Subcutaneous abdominal adipose tissue (tissue), 5 donors: ENCODE data around the gene CBR3.

ENCODE experiments used
- H3K27ac ChIP-seq: one replicate; pipeline ENCODE4 v1.7.0; 2013; ENCODE audit warnings: low read depth, mild to moderate bottlenecking, inconsistent platforms, low read length, moderate library complexity
- H3K27me3 ChIP-seq, 5 donors: one replicate each; pipeline ENCODE4 v1.7.0; 2013; ENCODE audit warnings: low read length in 5 of 5, inconsistent platforms in 1 of 5; ENCODE audit not compliant: control insufficient read depth in 5 of 5, insufficient read depth in 4 of 5
- H3K36me3 ChIP-seq, 5 donors: one replicate each; pipeline ENCODE4 v1.7.0; 2013; ENCODE audit warnings: low read length in 5 of 5; ENCODE audit not compliant: control insufficient read depth in 5 of 5, insufficient read depth in 5 of 5
- H3K4me1 ChIP-seq, 5 donors: one replicate each; pipeline ENCODE4 v1.7.0; 2013; ENCODE audit warnings: low read length in 5 of 5, mild to moderate bottlenecking in 3 of 5, moderate library complexity in 1 of 5; ENCODE audit not compliant: control insufficient read depth in 5 of 5, insufficient read depth in 5 of 5
- H3K4me3 ChIP-seq, 5 donors: one replicate each; pipeline ENCODE4 v1.7.0; 2013; ENCODE audit warnings: low read length in 5 of 5, low read depth in 1 of 5
- H3K9ac ChIP-seq, 5 donors: one replicate each; pipeline ENCODE4 v1.7.0; 2013; ENCODE audit warnings: low read length in 5 of 5, mild to moderate bottlenecking in 4 of 5, moderate library complexity in 3 of 5
- H3K9me3 ChIP-seq, 5 donors: one replicate each; pipeline ENCODE4 v1.7.0; 2013; ENCODE audit warnings: low read length in 5 of 5; ENCODE audit not compliant: control insufficient read depth in 5 of 5
- donor health status: healthy.
- donor health status: healthy.
- donor health status: healthy.
- donor health status: healthy.
- donor health status: healthy.

CBR3 gene

DNA sequence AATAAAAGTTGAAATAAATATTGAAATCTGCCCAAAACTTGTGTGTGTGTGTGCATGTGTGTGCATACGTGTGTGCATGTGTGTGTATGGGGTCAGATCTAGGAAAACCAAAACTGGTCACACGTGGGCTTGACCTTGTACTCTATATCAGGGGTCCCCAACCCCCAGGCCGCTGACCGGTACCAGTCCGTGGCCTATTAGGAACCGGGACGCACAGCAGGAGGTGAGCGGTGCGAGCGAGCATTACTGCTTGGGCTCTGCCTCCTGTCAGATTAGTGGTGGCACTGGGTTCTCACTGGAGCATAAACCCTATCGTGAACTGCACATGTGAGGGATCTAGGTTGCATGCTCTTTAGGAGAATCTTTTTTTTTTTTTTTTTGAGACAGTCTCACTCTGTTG, 30.5 kb downstream of the CBR3 start:
- Histone ChIP-seq H3K9me3 (no peaks in the 10 kb centered on the region), H3K27ac (no peak overlapping the region), H3K4me3 (no peak overlapping the region), H3K4me1 (peaks cover 0 to 10% (median 3%) of the 10 kb centered on the region in 5 donors), H3K9ac (no peak overlapping the region), H3K36me3 (peaks cover 0 to 22% (median 16%) of the 10 kb centered on the region in 5 donors), H3K27me3 (no peaks in the 10 kb centered on the region)

DNA sequence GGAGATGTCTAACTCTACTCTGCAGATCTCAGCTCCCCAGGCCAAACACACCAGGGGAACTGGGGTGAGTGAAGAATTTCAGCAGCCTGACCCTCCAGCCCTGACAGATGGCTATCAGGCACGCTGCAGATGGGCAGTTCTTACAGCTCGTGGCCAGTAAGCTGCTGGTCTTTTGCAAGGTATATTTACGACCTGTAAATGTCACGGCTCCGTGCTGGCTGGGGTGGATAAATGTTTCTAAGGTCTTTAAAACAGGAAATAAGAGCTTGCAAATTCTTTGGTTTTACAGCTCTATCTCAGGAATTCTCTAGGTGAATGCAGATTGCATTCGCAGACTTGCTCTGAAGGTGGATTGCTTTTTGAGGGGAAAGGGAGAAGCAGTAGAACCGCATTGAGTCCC, 31.8 kb downstream of the CBR3 start:
- peaks cover 0 to 25% (median 19%) of the 10 kb centered on the region in 5 donors for H3K36me3 ChIP-seq

GRCh38 chr21:36167541-36167940, 32.7 kb downstream of the CBR3 start:
- Histone ChIP-seq H3K27me3 (no peaks in the 10 kb centered on the region), H3K9ac (no peak overlapping the region), H3K4me3 (no peak overlapping the region), H3K27ac (no peak overlapping the region), H3K36me3 (peaks cover 0 to 25% (median 19%) of the 10 kb centered on the region in 5 donors), H3K4me1 (peaks cover 0 to 20% (median 6%) of the 10 kb centered on the region in 5 donors), H3K9me3 (no peaks in the 10 kb centered on the region)

More for the DNA sequence above, 31.8 kb downstream of the CBR3 start:
- Histone ChIP-seq H3K27ac (no peak overlapping the region), H3K4me1 (peaks cover 0 to 14% (median 6%) of the 10 kb centered on the region in 5 donors), H3K9ac (no peak overlapping the region), H3K4me3 (no peak overlapping the region), H3K9me3 (no peaks in the 10 kb centered on the region), H3K27me3 (no peaks in the 10 kb centered on the region)

- H3K4me1 ChIP-seq = peaks cover 0 to 16% (median 0%) of the 10 kb centered on the region in 5 donors
- H3K27me3 ChIP-seq = no peaks in the 10 kb centered on the region
- H3K4me3 ChIP-seq = no peak overlapping the region
- H3K9me3 ChIP-seq = no peaks in the 10 kb centered on the region
- H3K36me3 ChIP-seq = peaks cover 0 to 25% (median 19%) of the 10 kb centered on the region in 5 donors
- no peak overlapping the region for H3K27ac ChIP-seq
- no peak overlapping the region for H3K9ac ChIP-seq
Observed at GRCh38 chr21:36169470-36170128, 34.7 kb downstream of the CBR3 start.

DNA sequence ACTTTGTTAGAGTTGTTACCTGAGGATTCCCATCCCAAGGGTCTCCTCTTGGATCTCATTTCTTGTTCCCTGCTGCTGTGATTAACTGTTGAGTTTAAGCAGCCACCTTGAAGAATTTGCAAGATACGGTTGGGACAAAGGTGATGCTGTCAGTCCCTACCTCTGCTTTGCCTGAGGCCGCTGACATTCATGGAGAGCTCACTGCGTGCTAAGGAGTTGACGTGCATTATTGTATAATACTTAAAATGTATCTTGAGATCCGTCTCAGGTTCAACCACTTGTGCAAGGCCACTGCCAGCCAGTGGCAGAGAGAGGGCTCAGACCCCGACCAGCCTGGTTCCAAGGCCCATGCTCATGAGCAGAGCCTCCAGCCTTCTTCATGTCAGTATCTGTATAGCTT, 35.9 kb downstream of the CBR3 start:
- H3K4me1 ChIP-seq = peaks cover 0 to 16% (median 0%) of the 10 kb centered on the region in 5 donors
- no peaks in the 10 kb centered on the region for H3K9me3 ChIP-seq
- H3K9ac ChIP-seq = no peak overlapping the region
- no peak overlapping the region for H3K27ac ChIP-seq
- no peaks in the 10 kb centered on the region for H3K27me3 ChIP-seq
- peaks cover 0 to 22% (median 19%) of the 10 kb centered on the region in 5 donors for H3K36me3 ChIP-seq
- no peak overlapping the region for H3K4me3 ChIP-seq

DNA sequence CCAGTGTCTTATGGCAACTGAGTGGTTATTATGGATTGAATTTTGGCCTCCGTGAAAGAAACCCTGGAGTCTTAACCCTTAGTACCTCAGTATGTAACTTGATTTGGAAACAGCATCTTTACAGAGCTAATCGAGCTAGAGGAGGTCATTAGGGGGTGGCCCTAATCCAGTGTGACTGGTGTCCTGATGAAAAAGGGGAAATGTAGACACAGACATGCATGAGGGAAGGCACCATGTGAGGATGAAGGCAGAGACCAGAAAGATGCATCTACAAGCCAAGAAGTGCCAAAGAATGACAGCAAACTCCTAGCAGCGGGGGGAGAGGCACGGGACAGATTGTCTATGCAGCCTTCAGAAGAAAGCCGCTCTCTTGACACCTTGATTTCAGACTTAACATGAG, 36.5 kb downstream of the CBR3 start:
- H3K9me3 ChIP-seq = no peaks in the 10 kb centered on the region
- H3K27ac ChIP-seq = no peak overlapping the region
- no peaks in the 10 kb centered on the region for H3K27me3 ChIP-seq
- H3K9ac ChIP-seq = no peak overlapping the region
- H3K4me3 ChIP-seq = no peak overlapping the region
- peaks cover 0 to 22% (median 19%) of the 10 kb centered on the region in 5 donors for H3K36me3 ChIP-seq
- peaks cover 0 to 16% (median 0%) of the 10 kb centered on the region in 5 donors for H3K4me1 ChIP-seq

DNA sequence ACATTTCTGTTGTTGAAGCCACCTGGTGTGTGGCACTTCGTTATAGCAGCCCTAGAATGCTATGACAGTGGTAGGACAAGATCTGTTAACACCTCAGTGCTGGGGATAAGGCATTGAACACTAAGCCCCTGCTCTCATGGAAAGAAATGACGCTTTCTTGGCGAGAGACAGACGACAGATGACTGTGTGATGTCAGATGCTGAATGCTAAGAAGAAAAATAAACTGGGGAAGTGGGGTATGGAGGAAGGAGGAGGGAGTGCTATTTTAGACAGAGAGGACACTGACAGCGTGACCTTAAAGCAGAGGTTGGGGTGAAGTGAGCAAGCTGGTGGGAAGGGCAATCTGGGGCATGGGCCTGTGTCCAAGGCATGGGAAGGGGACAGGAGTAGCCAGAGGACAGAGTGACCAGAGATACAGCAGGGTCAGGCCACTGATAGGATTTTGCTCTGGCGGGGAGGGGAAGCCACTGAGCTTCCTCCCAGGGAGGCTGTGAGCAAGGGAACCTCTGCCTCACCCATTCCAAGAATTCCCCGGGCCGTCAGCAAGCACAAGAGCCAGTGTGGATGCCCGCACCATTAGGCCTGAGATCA, 37.0 kb downstream of the CBR3 start:
- peaks cover 0 to 16% (median 0%) of the 10 kb centered on the region in 5 donors for H3K4me1 ChIP-seq
- H3K27me3 ChIP-seq = no peaks in the 10 kb centered on the region
- no peak overlapping the region for H3K9ac ChIP-seq
- H3K9me3 ChIP-seq = no peaks in the 10 kb centered on the region
- H3K4me3 ChIP-seq = no peak overlapping the region
- H3K27ac ChIP-seq = no peak overlapping the region
- peaks cover 0 to 17% (median 16%) of the 10 kb centered on the region in 5 donors for H3K36me3 ChIP-seq

GRCh38 chr21:36174780-36175179, 39.9 kb downstream of the CBR3 start:
- no peaks in the 10 kb centered on the region for H3K9me3 ChIP-seq
- no peak overlapping the region for H3K4me3 ChIP-seq
- no peak overlapping the region for H3K27ac ChIP-seq
- H3K4me1 ChIP-seq = peaks cover 0 to 14% (median 0%) of the 10 kb centered on the region in 5 donors
- no peaks in the 10 kb centered on the region for H3K27me3 ChIP-seq
- H3K36me3 ChIP-seq = peaks cover 1 to 7% (median 6%) of the 10 kb centered on the region in 5 donors
- no peak overlapping the region for H3K9ac ChIP-seq

GRCh38 chr21:36175771-36176565, 41.1 kb downstream of the CBR3 start:
- Histone ChIP-seq H3K27ac (no peak overlapping the region), H3K9me3 (no peaks in the 10 kb centered on the region), H3K36me3 (peaks cover 0 to 4% (median 3%) of the 10 kb centered on the region in 5 donors), H3K4me1 (peaks cover 0 to 9% (median 0%) of the 10 kb centered on the region in 5 donors), H3K4me3 (no peak overlapping the region), H3K27me3 (no peaks in the 10 kb centered on the region), H3K9ac (no peak overlapping the region)

- H3K9me3 ChIP-seq = no peaks in the 10 kb centered on the region
Observed at GRCh38 chr21:36178349-36178748, 43.5 kb downstream of the CBR3 start.

More at GRCh38 chr21:36178349-36178748, 43.5 kb downstream of the CBR3 start:
- Histone ChIP-seq H3K36me3 (peaks cover 0 to 3% (median 0%) of the 10 kb centered on the region in 5 donors), H3K9ac (no peak overlapping the region), H3K27me3 (no peaks in the 10 kb centered on the region), H3K4me1 (peaks cover 0 to 6% (median 3%) of the 10 kb centered on the region in 5 donors), H3K4me3 (no peak overlapping the region), H3K27ac (no peak overlapping the region)
